Measurements from ENCODE around the gene IRX3. TPM values are rescaled to one million over a fixed set of nuclear protein-coding genes. Genes with fewer than 3 reads are reported as not detected.

IRX3 gene
- total and polyA plus RNA-seq, 10 donors = 0.03 to 0.23 (median 0.13) TPM; not detected in 7

GRCh38 chr16:54327609-54328008 is 41.0 kb upstream of the IRX3 start:
- intact Hi-C loops (cut with DNase I; ENCODE audit: low total_unique reads) = no loop called here
- H3K27me3 ChIP-seq (replicated peaks in 1 of 7) = peaks cover 0 to 32% (median 0%) of the 10 kb centered on the region in 7 donors
- TF ChIP-seq POLR2A (IDR thresholded peaks at IDR 0.05) (no peak), POLR2AphosphoS5 (IDR thresholded peaks at IDR 0.05) (no peak), CTCF (IDR thresholded peaks at IDR 0.05 in 8 of 11, conservative IDR thresholded peaks at IDR 0.05 in 3 of 11) (no peak)
- H3K36me3 ChIP-seq = no peaks in the 10 kb centered on the region
- DNase-seq = no peak
- no peak overlapping the region for H3K27ac ChIP-seq
- no peaks in the 10 kb centered on the region for H3K9me3 ChIP-seq
- no peak overlapping the region for H3K4me3 ChIP-seq
- WGBS, 5 donors = 66 to 81% (median 71%) methylated on average over 5 of the region's 5 CpGs
- H3K4me1 ChIP-seq = no peaks in the 10 kb centered on the region

GRCh38 chr16:54326266-54326662 is 39.7 kb upstream of the IRX3 start:
- H3K27me3 ChIP-seq (replicated peaks in 1 of 7) = peaks cover 0 to 19% (median 0%) of the 10 kb centered on the region in 7 donors
- H3K9me3 ChIP-seq = no peaks in the 10 kb centered on the region
- no peaks in the 10 kb centered on the region for H3K36me3 ChIP-seq
- no peak for TF ChIP-seq CTCF (IDR thresholded peaks at IDR 0.05 in 8 of 11, conservative IDR thresholded peaks at IDR 0.05 in 3 of 11)
- no peak for TF ChIP-seq POLR2AphosphoS5 (IDR thresholded peaks at IDR 0.05)
- no peak for TF ChIP-seq POLR2A (IDR thresholded peaks at IDR 0.05)
- DNase-seq = no peak
- no peaks in the 10 kb centered on the region for H3K4me1 ChIP-seq
- no peak overlapping the region for H3K4me3 ChIP-seq
- no peak overlapping the region for H3K27ac ChIP-seq
- intact Hi-C loops (cut with DNase I; ENCODE audit: low total_unique reads) = no loop called here
- WGBS, 5 donors = 61 to 68% (median 63%) methylated on average over 3 of the region's 3 CpGs

GRCh38 chr16:54325616-54326265 is 39.2 kb upstream of the IRX3 start:
- WGBS, 5 donors = 53 to 65% (median 59%) methylated on average over 5 of the region's 5 CpGs
- Histone ChIP-seq H3K9me3 (no peaks in the 10 kb centered on the region), H3K27me3 (replicated peaks in 1 of 7) (peaks cover 0 to 14% (median 0%) of the 10 kb centered on the region in 7 donors), H3K4me1 (no peaks in the 10 kb centered on the region), H3K36me3 (no peaks in the 10 kb centered on the region), H3K27ac (no peak overlapping the region), H3K4me3 (no peak overlapping the region)
- DNase-seq = no peak
- no peak for TF ChIP-seq CTCF (IDR thresholded peaks at IDR 0.05 in 8 of 11, conservative IDR thresholded peaks at IDR 0.05 in 3 of 11)
- no peak for TF ChIP-seq POLR2A (IDR thresholded peaks at IDR 0.05)
- no peak for TF ChIP-seq POLR2AphosphoS5 (IDR thresholded peaks at IDR 0.05)
- intact Hi-C loops (cut with DNase I; ENCODE audit: low total_unique reads) = no loop called here

GRCh38 chr16:54324716-54325115 is 38.1 kb upstream of the IRX3 start:
- 89 to 100% (median 100%) methylated on average over 2 of the region's 2 CpGs for WGBS, 5 donors
- TF ChIP-seq POLR2AphosphoS5 (IDR thresholded peaks at IDR 0.05) (no peak), POLR2A (IDR thresholded peaks at IDR 0.05) (no peak), CTCF (IDR thresholded peaks at IDR 0.05 in 8 of 11, conservative IDR thresholded peaks at IDR 0.05 in 3 of 11) (no peak)
- Histone ChIP-seq H3K27ac (no peak overlapping the region), H3K27me3 (replicated peaks in 1 of 7) (peaks cover 0 to 12% (median 0%) of the 10 kb centered on the region in 7 donors), H3K4me3 (no peak overlapping the region), H3K9me3 (no peaks in the 10 kb centered on the region), H3K36me3 (no peaks in the 10 kb centered on the region), H3K4me1 (no peaks in the 10 kb centered on the region)
- DNase-seq = no peak
- intact Hi-C loops (cut with DNase I; ENCODE audit: low total_unique reads) = no loop called here

All from spleen (tissue), 11 donors.